Measurements from ENCODE around the gene GBA3. TPM values are rescaled to one million over a fixed set of nuclear protein-coding genes. Genes with fewer than 3 reads are reported as not detected.

Gene GBA3
- total RNA-seq, 3 donors from 2014 or later = 0.16 to 2.9 (median 1.6) TPM

DNA sequence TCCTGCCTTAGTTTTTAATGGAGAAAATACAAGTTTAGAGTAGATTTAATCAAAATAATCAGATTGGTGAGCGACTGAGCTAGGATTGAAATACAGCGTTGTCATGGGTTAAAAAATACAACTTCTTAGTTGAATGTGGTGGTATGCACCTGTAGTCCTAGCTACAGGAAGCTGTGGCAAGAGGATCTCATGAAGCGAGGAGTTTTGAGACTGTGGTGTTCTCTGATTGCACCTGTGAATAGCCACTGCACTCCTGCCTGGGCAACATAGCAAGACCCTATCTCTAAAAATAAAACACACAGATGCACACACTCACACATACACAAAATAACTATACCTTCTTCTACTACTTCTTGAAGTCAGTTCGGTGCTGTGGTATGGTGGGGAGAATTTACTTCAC lies 19.8 kb upstream of the GBA3 start:
- no peaks in the 10 kb centered on the region for H3K4me1 ChIP-seq
- no peaks in the 10 kb centered on the region for H3K36me3 ChIP-seq
- H3K4me3 ChIP-seq = no peak overlapping the region
- intact Hi-C loops (cut with DNase I; ENCODE audit: low total_unique reads) = no loop called here
- no peak overlapping the region for H3K27ac ChIP-seq
- no peak for TF ChIP-seq POLR2AphosphoS5 (IDR thresholded peaks at IDR 0.05)
- TF ChIP-seq, protein P1, sequence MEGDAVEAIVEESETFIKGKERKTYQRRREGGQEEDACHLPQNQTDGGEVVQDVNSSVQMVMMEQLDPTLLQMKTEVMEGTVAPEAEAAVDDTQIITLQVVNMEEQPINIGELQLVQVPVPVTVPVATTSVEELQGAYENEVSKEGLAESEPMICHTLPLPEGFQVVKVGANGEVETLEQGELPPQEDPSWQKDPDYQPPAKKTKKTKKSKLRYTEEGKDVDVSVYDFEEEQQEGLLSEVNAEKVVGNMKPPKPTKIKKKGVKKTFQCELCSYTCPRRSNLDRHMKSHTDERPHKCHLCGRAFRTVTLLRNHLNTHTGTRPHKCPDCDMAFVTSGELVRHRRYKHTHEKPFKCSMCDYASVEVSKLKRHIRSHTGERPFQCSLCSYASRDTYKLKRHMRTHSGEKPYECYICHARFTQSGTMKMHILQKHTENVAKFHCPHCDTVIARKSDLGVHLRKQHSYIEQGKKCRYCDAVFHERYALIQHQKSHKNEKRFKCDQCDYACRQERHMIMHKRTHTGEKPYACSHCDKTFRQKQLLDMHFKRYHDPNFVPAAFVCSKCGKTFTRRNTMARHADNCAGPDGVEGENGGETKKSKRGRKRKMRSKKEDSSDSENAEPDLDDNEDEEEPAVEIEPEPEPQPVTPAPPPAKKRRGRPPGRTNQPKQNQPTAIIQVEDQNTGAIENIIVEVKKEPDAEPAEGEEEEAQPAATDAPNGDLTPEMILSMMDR (IDR thresholded peaks at IDR 0.05) = no peak
- TF ChIP-seq POLR2A (IDR thresholded peaks at IDR 0.05) = no peak
- no peak for DNase-seq (ENCODE audit: low spot score in 2 of 2)
- H3K9me3 ChIP-seq = no peaks in the 10 kb centered on the region
- H3K27me3 ChIP-seq = no peaks in the 10 kb centered on the region

DNA sequence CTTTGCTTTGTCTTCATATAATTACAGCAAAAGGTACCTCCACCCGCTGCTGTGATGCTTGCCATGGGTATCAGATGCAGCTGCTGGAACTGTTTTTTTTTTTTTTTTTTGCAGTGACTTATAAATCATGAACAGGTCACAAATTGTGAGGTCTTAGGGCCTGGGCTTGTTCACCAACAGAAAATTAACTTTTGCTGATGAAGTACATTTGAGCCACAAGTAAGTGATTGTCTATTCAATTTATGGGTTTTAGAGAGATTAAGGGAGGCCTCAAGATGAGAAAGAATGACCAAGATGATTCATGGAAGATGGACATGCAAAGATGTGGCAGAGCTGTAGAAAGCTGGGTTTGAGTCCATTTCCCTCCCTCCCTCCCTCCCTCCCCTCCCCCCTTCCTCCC lies 18.0 kb upstream of the GBA3 start:
- Histone ChIP-seq H3K4me3 (no peak overlapping the region), H3K27ac (no peak overlapping the region), H3K27me3 (no peaks in the 10 kb centered on the region), H3K36me3 (no peaks in the 10 kb centered on the region), H3K9me3 (no peaks in the 10 kb centered on the region), H3K4me1 (no peaks in the 10 kb centered on the region)
- DNase-seq (ENCODE audit: low spot score in 2 of 2) = no peak
- intact Hi-C loops (cut with DNase I; ENCODE audit: low total_unique reads) = no loop called here
- TF ChIP-seq, protein P1 (IDR thresholded peaks at IDR 0.05) = no peak
- no peak for TF ChIP-seq POLR2A (IDR thresholded peaks at IDR 0.05)
- TF ChIP-seq POLR2AphosphoS5 (IDR thresholded peaks at IDR 0.05) = no peak

DNA sequence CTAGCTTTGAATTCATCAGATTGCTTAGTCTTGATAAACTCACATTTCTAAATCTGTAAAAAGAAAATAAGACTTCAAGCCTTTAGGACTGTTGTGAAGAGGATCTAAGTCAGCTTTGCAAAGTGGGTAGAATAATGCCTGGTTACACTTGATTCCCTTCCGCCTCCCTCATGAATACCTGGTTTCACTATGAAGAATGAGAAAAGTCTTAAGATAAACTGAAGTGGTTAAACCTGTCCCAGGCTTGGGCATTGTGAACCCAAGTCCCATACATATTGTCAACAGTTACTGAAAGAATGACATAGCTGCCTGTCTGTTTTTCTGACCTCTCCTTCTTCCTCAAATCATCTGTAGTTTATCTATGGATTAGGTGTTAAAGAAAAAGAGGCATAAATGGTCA lies 16.7 kb upstream of the GBA3 start:
- Histone ChIP-seq H3K27ac (no peak overlapping the region), H3K36me3 (no peaks in the 10 kb centered on the region), H3K4me3 (no peak overlapping the region), H3K4me1 (no peaks in the 10 kb centered on the region), H3K27me3 (no peaks in the 10 kb centered on the region), H3K9me3 (no peaks in the 10 kb centered on the region)
- no peak for DNase-seq (ENCODE audit: low spot score in 2 of 2)
- no peak for TF ChIP-seq POLR2A (IDR thresholded peaks at IDR 0.05)
- TF ChIP-seq POLR2AphosphoS5 (IDR thresholded peaks at IDR 0.05) = no peak
- TF ChIP-seq, protein P1 (IDR thresholded peaks at IDR 0.05) = no peak
- intact Hi-C loops (cut with DNase I; ENCODE audit: low total_unique reads) = no loop called here

DNA sequence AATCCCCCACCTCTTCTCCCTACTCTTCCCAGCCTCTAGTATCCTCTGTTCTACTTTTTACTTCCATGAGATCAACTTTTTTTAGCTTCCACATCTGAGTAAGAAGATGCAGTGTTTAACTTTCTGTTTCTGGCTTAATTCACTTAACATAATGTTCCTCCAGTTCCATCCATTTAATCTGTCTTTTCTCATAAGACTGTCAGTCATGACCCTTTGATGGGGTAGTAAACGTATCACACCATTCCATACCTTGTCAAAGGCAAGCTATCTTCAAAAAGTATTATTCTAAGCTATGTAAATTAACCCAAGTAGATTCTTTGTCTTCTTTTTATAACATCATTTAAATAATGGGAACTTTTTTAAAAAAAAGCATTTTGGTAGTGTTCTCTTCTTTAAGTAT lies 15.0 kb upstream of the GBA3 start:
- Histone ChIP-seq H3K9me3 (no peaks in the 10 kb centered on the region), H3K4me1 (no peaks in the 10 kb centered on the region), H3K27ac (no peak overlapping the region), H3K27me3 (no peaks in the 10 kb centered on the region), H3K4me3 (no peak overlapping the region), H3K36me3 (no peaks in the 10 kb centered on the region)
- TF ChIP-seq, protein P1 (IDR thresholded peaks at IDR 0.05) = no peak
- intact Hi-C loops (cut with DNase I; ENCODE audit: low total_unique reads) = no loop called here
- no peak for DNase-seq (ENCODE audit: low spot score in 2 of 2)

DNA sequence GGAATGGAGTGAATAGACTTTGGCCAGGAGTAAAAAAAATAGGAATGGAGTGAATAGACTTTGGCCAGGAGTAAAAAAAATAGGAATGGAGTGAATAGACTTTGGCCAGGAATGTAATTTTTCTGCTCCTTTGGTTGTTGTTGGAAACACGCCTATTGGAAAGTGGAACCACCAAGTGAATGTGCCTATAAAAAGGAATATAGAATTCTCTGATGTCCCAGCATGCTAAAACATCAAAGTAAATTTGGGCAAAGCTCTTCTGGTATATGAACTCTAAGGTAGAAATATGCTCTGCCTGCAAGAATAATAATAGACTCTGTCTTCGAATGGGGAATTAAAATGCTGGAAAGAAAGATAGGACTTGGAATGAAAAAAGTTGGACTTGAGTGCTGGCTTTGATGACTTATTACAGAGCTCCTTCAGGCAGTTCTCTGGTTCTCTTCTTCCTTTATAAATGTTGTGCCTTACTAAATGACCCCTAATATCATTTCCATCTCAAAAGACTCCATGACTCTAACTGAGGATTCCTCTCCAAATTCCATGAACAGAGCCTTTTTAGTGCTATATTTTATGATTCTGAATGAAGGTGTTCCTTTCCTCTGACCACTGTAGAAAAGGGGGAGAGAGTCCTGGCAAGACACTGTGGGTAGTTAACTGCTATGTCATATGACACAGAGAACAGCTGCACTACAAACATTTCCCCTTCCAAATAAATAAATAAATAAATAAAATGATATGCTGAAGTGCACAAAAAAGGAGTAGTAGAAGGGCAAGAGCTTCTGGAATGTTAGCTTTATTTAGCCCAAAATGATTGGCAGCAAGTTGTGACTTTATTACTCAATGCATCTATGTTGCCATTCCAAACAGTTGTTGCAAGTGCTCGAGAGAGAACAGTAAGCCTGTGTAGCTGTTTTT lies 13.5 kb upstream of the GBA3 start:
- no peak overlapping the region for H3K4me3 ChIP-seq
- no peaks in the 10 kb centered on the region for H3K9me3 ChIP-seq
- TF ChIP-seq POLR2A (IDR thresholded peaks at IDR 0.05) (no peak), POLR2AphosphoS5 (IDR thresholded peaks at IDR 0.05) (no peak)
- TF ChIP-seq, protein P1 (IDR thresholded peaks at IDR 0.05) = no peak
- H3K27ac ChIP-seq = peak overlapping the region; percentile 16 to 62
- intact Hi-C loops (cut with DNase I; ENCODE audit: low total_unique reads) = no loop called here
- no peaks in the 10 kb centered on the region for H3K27me3 ChIP-seq
- H3K4me1 ChIP-seq = no peaks in the 10 kb centered on the region
- no peaks in the 10 kb centered on the region for H3K36me3 ChIP-seq
- DNase-seq (ENCODE audit: low spot score in 2 of 2) = no peak
